ENCODE data around the gene NRG3. TPM values are rescaled to one million over a fixed set of nuclear protein-coding genes. Genes with fewer than 3 reads are reported as not detected.

Gene NRG3
- total and polyA plus RNA-seq, 11 donors, result 0.11 to 0.41 (median 0.27) TPM; not detected in 7

- Histone ChIP-seq H3K36me3 (no peaks in the 10 kb centered on the region), H3K4me1 (peaks cover 0 to 3% (median 0%) of the 10 kb centered on the region in 12 donors), H3K9me3 (no peaks in the 10 kb centered on the region), H3K27me3 (no peaks in the 10 kb centered on the region), H3K27ac (no peak overlapping the region), H3K4me3 (no peak overlapping the region)
- ATAC-seq (no peak), DNase-seq (no peak)
- intact Hi-C loops (cut with DNase I), result no loop called here
- TF ChIP-seq POLR2A (IDR thresholded peaks at IDR 0.05) (no peak), CTCF (IDR thresholded peaks at IDR 0.05) (no peak)
- WGBS, 4 donors, result 36 to 63% (median 45%) methylated on average over 1 of the region's 1 CpG
Measured at GRCh38 chr10:82643076-82643475, 768.1 kb downstream of the NRG3 start.

- peak in 3 of 4 donors; percentile 67 to 83 (median 72) for ATAC-seq
- intact Hi-C loops (cut with DNase I), result no loop called here
- no peak overlapping the region for H3K27ac ChIP-seq
Measured at GRCh38 chr10:82643601-82644000, 768.6 kb downstream of the NRG3 start.

GRCh38 chr10:82645221-82645620 lies 770.2 kb downstream of the NRG3 start:
- TF ChIP-seq POLR2A (IDR thresholded peaks at IDR 0.05) (no peak), CTCF (IDR thresholded peaks at IDR 0.05) (no peak)
- H3K27ac ChIP-seq, result no peak overlapping the region
- peaks cover 0 to 4% (median 0%) of the 10 kb centered on the region in 12 donors for H3K9me3 ChIP-seq
- peaks cover 0 to 3% (median 0%) of the 10 kb centered on the region in 12 donors for H3K4me1 ChIP-seq
- ATAC-seq, result no peak
- no peak overlapping the region for H3K4me3 ChIP-seq
- no peaks in the 10 kb centered on the region for H3K27me3 ChIP-seq
- DNase-seq, result no peak
- intact Hi-C loops (cut with DNase I), result no loop called here
- H3K36me3 ChIP-seq, result no peaks in the 10 kb centered on the region

More at GRCh38 chr10:82643601-82644000, 768.6 kb downstream of the NRG3 start:
- Histone ChIP-seq H3K4me1 (peaks cover 0 to 3% (median 0%) of the 10 kb centered on the region in 12 donors), H3K27me3 (no peaks in the 10 kb centered on the region), H3K36me3 (no peaks in the 10 kb centered on the region), H3K4me3 (no peak overlapping the region), H3K9me3 (peaks cover 0 to 4% (median 0%) of the 10 kb centered on the region in 12 donors)
- 70 to 75% (median 71%) methylated on average over 5 of the region's 5 CpGs for WGBS, 4 donors
- no peak for DNase-seq
- no peak for TF ChIP-seq POLR2A (IDR thresholded peaks at IDR 0.05)
- TF ChIP-seq CTCF (IDR thresholded peaks at IDR 0.05), result no peak

GRCh38 chr10:82653244-82654155 lies 778.5 kb downstream of the NRG3 start:
- H3K27ac ChIP-seq, result no peak overlapping the region
- no peaks in the 10 kb centered on the region for H3K27me3 ChIP-seq
- no peaks in the 10 kb centered on the region for H3K36me3 ChIP-seq
- 76 to 84% (median 81%) methylated on average over 7 of the region's 7 CpGs for WGBS, 4 donors
- no peak for TF ChIP-seq CTCF (IDR thresholded peaks at IDR 0.05)
- no peak for TF ChIP-seq POLR2A (IDR thresholded peaks at IDR 0.05)
- intact Hi-C loops (cut with DNase I), result no loop called here
- peaks cover 0 to under 1% (median 0%) of the 10 kb centered on the region in 12 donors for H3K9me3 ChIP-seq
- no peak for ATAC-seq
- H3K4me3 ChIP-seq, result no peak overlapping the region
- DNase-seq, result no peak
- peaks cover 0 to 3% (median 0%) of the 10 kb centered on the region in 12 donors for H3K4me1 ChIP-seq
